Measurements from ENCODE around the gene NEGR1.
"Not testable (repeated sequence)": the region's sequence is repeated elsewhere in the genome, so short reads cannot be mapped to it uniquely, and the experiment has no call there.

NEGR1 gene

DNA sequence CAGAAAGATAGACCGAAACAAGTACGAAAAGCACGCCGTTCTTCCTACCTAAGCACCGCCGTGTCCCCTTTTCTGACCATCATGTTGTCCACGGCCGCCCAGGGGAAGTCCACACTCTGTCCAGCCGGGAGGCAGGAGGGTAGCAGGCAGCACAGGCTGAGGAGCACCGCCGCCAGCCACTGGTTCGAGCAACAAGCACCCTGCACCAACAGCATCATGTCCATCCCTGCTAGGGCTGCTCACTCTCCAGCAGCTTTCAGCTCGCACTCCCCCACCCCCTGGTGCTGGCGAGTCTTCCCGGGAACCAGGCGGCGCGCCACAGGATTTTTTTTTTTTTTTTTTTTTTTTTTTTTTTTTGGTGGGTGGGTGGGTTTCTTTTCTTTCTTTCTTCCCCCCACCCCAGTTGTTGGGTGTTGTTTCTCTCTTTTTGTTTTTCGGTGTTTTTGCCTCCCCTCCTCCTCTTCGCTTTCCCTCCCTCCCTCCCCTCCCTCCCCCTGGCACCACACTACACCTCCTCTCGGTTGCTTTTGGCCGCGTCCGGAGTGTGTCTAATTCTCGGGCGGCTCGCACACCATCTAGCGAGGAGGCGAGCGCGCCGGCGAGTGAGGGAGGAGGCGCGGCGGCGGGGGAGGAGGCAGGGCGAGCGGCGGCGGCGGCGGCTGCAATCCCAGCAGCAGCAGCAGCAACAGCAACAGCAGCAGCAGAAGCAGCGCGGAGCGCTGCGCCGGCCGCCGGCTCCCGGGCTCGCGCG lies at the start of gene NEGR1:
TSS of gene NEGR1 (minus strand) at position 269 of the 751 bp plus-strand sequence.
- peak; percentile 45 for DNase-seq

DNA sequence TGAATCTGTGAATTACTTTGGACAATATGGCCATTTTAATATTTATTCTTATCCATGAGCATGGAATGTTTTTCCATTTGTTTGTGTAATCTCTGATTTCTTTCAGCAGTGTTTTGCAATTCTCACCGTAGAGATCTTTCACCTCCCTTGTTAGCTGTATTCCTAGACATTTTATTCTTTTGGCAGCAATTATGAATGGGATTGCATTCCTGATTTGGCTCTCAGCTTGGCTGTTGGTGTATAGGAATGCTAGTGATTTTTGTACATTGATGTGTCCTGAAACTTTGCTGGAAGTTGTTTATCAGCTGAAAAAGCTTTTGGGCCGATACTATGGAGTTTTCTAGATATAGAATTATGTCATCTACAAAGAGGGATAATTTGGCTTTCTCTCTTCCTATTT lies 44.2 kb upstream of the NEGR1 start:
- DNase-seq: no peak

GRCh38 chr1:72324451-72324850 lies 42.1 kb upstream of the NEGR1 start:
- DNase-seq: no peak

- no peak for DNase-seq
Observed at GRCh38 chr1:72322910-72323309, 40.6 kb upstream of the NEGR1 start.

DNA sequence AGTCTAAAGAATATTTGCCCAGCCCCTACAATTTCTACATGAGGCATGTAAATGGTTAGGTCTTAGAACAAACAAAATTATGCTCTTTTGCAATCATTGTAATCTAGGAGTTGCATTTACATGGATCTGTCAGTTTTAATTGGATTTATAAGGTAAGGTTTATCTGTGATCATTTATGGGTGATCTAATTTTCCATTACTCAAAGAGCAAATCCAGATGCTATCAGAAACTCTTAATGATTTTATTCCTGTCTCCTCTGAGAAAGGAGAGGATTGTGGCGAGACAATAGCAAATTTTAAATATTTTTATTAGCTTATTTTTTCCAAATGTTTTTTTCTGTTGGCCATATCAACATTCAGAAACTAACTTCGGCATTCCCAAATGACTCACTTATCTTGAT lies 14.2 kb upstream of the NEGR1 start:
- DNase-seq: no peak

GRCh38 chr1:72288886-72289285 lies 6.5 kb upstream of the NEGR1 start:
- no peak for DNase-seq

DNA sequence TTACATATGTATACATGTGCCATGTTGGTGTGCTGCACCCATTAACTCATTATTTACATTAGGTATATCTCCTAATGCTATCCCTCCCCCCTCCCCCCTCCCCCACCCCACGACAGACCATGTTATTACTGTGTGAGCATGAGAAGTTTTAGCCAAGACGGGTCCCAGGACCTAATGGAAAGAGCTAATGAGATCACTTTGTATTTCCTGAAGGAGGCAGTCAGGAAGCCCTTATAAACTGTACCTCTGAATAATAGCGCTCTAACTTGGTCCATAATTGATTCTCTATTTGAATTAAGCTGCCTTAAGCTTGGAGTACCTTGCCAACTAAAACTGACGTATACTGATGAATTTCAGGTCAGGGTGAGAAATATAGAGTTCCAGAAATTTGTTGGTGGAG lies 4.1 kb upstream of the NEGR1 start:
- DNase-seq: no peak

DNA sequence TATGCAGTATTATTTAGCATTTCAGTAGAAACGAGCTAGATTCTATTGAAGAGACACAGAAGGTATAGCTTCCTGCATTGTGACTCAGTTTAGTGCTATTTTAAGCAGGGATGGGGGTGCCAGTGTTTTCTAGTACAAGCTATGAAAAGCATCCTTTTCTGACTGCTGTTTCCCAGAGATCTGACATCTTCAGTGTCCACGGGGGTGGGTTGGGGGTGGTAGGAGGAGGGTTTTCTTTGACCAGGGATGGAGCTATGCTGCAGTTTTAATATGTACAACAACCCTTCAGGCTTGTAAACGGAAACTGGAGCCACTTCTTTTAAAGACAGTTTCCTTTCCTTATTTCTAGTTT lies 2.7 kb upstream of the NEGR1 start:
- DNase-seq: no peak

DNA sequence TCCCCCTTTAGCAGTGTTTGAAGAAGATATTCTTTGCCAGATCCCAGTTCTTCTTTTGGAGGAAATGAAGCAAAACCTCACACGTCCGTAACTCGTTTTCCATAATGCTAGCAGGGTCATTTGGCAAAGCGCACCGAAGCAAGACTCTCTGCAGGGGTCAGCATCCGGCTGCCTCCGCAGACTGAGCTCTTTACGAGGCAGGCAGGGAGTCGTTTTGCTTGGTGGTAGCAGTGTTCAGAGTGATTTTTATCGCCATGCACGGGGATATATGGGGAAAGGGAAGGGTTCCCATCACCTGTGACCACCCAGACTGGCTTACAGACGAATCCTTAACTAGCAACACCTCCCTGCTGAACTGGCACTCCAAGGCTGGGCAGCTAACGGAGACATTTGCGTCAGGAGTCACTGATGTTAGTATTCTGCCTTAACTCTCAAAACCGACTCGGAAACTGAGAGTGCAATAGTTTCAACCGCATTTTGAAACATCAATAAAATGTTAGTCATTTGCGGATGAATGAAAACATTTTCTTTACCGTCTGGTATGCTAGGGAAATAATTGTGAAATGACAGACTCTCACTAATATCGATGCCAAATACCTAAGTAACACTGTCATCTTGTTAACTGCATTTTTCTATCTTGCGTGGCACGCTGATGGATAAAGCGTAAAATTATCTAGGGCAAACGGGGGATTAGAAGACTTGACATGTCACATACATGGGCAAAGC lies 2.2 kb upstream of the NEGR1 start:
- no peak for DNase-seq

GRCh38 chr1:72284084-72284347 lies 1.7 kb upstream of the NEGR1 start:
- no peak for DNase-seq

DNA sequence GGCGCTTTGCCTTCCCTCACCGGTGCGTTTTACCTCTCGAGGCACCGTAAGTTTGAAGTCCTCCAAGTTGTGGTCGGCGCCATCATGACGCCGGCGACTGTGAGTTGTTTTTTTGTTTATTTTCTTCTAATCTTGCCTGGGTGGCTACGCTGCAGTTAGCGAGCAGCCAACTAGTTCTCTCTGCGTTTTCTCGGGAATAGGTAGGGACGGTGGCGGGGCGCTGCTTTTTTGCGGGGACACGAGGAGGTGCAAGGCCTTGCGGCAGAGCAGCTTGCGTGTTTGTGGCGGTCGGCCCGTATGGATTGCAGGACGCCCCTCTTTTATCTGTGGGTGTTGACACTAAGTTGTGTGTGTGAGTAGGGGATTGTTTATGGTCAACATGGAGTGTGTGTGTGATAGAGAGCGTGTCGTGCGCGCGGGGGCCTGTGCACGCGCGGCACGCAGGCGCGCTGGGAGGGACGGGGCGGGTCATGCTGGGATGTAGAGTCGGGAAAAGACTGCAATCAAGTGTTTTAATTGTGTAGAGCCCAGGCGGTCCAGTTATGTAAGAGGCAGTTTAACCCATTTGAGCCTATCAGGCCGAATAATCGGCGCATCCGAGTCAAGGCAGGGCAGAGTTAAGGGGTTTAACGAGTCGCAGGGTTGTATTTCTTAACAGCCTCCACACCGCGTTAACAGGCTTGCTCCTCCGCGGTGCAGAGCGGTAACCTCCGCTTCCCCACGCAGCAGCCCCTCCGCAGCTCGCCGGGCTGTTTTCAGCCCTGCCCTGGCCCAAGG lies 1.2 kb upstream of the NEGR1 start:
- no peak for DNase-seq

DNA sequence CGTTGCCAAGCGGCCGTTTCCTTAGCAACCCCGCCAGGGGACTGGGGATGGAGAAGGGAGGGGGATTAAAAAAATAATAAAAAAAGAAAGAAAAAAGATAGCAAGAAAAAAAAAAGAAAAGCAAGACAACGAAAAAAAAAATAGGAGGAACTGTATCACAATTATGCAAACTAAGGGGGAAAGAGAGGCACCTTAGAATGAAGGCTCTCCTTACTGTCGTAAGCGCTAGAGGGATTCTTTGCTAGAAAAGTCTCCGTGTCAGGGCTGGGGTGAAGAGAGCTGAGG lies 625 bp upstream of the NEGR1 start:
- no peak for DNase-seq

DNA sequence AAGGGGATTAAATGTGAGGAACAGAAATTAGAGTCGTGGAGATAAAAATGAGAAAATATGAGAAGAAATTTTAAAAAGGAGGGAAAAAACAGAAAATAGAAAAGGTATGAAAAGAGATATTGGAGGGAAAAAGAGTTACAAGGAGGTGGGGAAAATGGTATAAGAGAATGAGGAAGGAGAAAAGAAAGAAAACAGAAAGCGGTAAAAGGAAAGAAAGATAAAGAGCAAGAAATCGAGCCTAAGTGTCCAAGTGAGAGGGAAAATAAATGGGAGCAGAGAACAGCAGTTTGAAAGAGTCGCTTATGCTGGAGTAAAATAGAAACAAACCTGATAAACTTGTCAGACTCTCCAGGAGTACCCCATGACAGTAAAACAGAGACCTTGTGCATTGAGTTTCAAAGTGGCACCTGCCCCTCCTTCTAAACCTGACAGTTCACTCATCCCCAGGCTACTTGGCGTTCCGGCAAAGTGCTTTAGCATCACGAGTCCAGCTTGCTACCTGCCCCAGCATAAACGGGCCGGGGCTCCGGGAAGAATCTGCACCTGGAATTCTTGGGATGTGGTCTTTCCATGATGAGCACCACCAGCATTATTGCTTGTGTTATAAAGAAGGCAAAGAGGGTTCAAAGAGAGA lies 585 bp downstream of the NEGR1 start:
- DNase-seq: no peak

DNA sequence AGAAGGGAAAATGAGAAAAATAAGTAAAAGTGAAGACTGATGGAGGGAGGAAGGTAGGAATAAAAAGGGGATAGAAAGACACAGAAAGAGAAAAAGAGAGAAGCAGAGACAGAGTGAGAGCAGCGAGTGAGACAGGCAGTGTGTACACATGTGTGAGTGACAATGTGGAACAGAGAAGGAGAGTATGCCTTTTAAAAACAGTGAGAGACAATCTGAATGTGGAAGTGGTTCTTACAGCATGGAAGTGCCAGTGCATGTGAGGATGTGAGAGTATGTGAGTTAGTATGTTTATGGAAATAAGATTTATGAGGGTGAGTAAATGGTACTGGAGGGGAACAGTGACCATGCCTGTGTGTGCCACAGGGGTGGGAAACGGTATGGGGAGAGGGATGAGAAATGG lies 1.2 kb downstream of the NEGR1 start:
- no peak for DNase-seq

GRCh38 chr1:72280711-72281110 lies 1.6 kb downstream of the NEGR1 start:
- no peak for DNase-seq

- DNase-seq: no peak
Observed at GRCh38 chr1:72280131-72280530, 2.2 kb downstream of the NEGR1 start.

GRCh38 chr1:72278461-72278860 lies 3.9 kb downstream of the NEGR1 start:
- DNase-seq: no peak

GRCh38 chr1:72271555-72272085 lies 10.7 kb downstream of the NEGR1 start:
- no peak for DNase-seq

DNA sequence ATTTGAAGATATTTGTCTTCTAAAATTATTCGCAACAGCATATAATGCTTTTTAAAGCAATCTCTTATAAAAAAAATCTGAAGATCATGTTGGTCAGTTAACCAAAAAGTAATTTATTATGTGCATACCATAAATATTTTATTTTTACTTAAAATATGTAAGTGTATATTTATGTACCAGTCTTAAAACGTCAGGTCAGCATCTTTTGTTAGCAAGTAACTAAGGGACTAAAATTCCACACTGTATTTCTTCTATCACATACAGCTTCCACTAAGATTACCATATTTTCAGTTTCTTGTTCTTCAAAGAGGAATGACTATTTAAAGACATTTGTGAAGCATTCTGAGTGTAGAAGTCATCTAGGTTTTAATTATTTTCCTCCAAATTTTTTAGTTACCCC lies 19.6 kb downstream of the NEGR1 start:
- no peak for DNase-seq

DNA sequence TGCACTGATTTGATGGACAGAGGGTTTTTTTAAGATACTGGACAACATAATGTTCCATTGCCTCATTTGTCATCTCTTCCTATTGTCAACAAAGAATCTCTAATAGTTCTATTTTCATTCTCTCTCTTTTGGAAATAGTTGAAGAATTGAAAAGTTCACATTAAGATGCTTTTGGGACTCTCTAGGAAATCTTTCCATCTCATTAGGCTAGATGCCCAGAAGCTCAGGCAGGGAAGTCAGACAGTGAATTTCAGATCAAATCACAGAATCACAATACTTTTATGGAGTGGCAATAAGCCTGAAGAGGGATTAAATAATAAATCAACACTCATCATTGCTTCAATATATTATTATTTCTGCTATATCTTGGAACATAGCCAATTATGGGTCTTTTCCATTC lies 29.2 kb downstream of the NEGR1 start:
- no peak for DNase-seq

GRCh38 chr1:72241397-72241796 lies 40.9 kb downstream of the NEGR1 start:
- DNase-seq: no peak

- DNase-seq: not testable (repeated sequence)
Observed at GRCh38 chr1:72235931-72236330, 46.4 kb downstream of the NEGR1 start.

GRCh38 chr1:72235062-72235461 lies 47.3 kb downstream of the NEGR1 start:
- DNase-seq: no peak

GRCh38 chr1:72230746-72231145 lies 51.6 kb downstream of the NEGR1 start:
- no peak for DNase-seq
